ENCODE measurements around the gene RGPD3.

Gene RGPD3

DNA sequence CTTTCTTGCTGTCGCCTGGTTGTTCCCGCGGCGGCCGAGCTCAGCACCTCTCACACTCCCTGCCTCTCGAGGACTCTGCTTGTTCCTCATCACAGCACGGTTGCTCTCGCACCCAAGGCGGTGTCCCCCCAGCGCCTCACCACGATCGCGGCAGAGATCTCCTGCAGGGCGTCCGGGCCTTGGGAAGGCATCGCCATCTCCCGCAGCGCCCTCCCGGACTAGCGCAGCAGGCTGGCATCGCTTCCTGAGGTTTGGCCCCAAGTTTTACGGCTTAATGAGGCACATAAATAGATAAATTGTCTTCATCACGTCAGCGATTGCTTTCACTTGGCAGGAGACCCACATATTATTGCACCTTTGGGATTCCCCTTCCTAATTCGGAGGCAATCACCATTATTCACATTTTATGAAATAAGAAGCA, 125.4 kb downstream of the RGPD3 start:
- DNase-seq (ENCODE audit: low spot score): no peak

DNA sequence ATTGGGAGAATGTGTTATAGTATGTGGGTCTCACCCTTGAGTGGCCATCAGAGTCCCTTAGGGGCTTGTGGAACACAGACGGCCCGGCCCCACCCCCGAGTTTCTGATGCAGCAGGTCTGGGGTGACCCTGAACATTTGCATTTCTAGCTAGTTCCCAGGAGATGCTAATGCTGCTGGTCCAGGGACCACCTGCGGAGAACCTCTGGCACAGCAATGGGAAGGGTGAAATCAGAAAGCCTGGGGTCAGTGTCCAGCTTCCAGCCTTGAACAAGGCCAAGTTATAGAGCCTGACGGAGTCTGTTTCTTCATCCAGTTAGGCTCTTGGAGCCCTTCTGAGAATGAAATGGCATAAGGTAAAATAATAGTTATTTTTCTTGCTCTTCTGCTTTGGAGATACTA, 126.5 kb downstream of the RGPD3 start:
- DNase-seq (ENCODE audit: low spot score): no peak
